ENCODE measurements around the gene CACNA1A. TPM values are rescaled to one million over a fixed set of nuclear protein-coding genes. Genes with fewer than 3 reads are reported as not detected.

Gene CACNA1A
- total and polyA plus RNA-seq, 2 experiments from 2014 or later, result 2.0 TPM

DNA sequence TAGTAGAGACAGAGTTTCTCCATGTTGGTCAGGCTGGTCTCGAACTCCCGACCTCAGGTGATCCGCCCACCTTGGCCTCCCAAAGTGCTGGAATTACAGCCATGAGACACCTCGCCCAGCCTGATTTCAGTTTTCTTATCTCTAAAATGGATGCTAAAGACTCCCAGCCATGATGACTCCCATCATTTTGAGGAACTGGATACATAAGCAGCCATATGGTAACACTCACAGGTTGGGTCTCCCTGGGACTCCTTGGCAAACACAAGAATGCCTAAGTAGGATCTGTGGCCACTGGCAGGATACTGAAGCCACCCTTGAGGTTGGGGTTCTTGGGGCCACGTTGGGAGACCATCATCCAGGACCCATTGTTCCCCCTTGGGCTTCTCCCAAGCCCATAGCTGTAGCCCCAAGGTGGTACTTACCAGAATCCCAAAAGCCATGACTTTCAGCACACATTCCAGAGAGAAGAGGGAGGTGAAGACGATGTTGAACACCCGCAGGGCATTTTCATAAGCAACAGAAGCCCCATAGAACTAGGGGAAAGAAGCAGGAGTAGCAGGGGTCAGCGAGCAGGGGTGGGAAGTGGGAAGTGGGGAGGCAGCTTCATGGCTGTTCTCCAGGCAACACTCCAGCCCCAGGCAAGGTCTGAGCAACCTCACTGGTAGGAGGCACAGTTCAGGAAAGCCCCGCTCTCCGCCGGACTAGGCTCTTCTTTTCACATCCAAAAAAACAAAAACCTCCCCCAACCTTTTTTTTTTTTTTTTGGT lies 253.5 kb downstream of the CACNA1A start:
- Histone ChIP-seq H3K9me3 (ENCODE audit: low read depth) (no peaks in the 10 kb centered on the region), H3K4me1 (ENCODE audit: insufficient read depth) (no peaks in the 10 kb centered on the region), H3K36me3 (replicated peaks; ENCODE audit: insufficient read depth, low read depth) (no peaks in the 10 kb centered on the region), H2AFZ (no peak overlapping the region), H3K27ac (no peak overlapping the region), H3K9me2 (replicated peaks; ENCODE audit: insufficient read depth) (no peaks in the 10 kb centered on the region), H3K4me3 (no peak overlapping the region), H3K79me2 (no peaks in the 10 kb centered on the region), H3K27me3 (no peaks in the 10 kb centered on the region), H4K20me1 (ENCODE audit: insufficient read depth, poor library complexity, severe bottlenecking) (no peaks in the 10 kb centered on the region), H3K4me2 (no peak overlapping the region)
- DNase-seq (ENCODE audit: low spot score), result no peak
- TF ChIP-seq, protein P1, sequence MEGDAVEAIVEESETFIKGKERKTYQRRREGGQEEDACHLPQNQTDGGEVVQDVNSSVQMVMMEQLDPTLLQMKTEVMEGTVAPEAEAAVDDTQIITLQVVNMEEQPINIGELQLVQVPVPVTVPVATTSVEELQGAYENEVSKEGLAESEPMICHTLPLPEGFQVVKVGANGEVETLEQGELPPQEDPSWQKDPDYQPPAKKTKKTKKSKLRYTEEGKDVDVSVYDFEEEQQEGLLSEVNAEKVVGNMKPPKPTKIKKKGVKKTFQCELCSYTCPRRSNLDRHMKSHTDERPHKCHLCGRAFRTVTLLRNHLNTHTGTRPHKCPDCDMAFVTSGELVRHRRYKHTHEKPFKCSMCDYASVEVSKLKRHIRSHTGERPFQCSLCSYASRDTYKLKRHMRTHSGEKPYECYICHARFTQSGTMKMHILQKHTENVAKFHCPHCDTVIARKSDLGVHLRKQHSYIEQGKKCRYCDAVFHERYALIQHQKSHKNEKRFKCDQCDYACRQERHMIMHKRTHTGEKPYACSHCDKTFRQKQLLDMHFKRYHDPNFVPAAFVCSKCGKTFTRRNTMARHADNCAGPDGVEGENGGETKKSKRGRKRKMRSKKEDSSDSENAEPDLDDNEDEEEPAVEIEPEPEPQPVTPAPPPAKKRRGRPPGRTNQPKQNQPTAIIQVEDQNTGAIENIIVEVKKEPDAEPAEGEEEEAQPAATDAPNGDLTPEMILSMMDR (IDR thresholded peaks at IDR 0.05; ENCODE audit: poor library complexity), result no peak
- TF ChIP-seq EZH2 (IDR thresholded peaks at IDR 0.05; ENCODE audit: borderline replicate concordance) (no peak), EZH2phosphoT487 (IDR thresholded peaks at IDR 0.05; ENCODE audit: low read depth, severe bottlenecking, unreplicated experiment) (no peak)
- WGBS (ENCODE audit: low lambda C conversion rate, missing lambda C conversion rate), result 86% methylated on average over 11 of the region's 11 CpGs

DNA sequence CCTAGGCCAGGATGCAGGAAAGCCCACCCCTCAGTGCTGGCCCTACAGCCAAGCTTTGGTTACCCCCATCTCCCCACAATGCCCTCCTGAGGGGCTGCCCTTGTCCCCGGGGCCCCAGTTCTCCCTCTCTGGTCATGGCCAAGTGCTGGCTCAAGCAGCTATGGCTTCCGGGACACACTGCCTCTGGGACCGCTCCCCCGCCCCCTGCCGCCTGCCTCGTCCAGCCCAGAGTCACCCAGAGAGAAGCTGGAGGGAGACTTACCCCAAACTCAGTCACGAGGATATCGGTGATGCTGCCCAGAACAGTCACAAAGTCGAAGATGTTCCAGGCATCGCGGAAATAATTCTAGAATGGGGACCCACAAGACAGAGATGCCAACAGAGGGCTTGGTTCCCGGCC lies 261.4 kb downstream of the CACNA1A start:
- 92% methylated on average over 12 of the region's 12 CpGs for WGBS (ENCODE audit: low lambda C conversion rate, missing lambda C conversion rate)

DNA sequence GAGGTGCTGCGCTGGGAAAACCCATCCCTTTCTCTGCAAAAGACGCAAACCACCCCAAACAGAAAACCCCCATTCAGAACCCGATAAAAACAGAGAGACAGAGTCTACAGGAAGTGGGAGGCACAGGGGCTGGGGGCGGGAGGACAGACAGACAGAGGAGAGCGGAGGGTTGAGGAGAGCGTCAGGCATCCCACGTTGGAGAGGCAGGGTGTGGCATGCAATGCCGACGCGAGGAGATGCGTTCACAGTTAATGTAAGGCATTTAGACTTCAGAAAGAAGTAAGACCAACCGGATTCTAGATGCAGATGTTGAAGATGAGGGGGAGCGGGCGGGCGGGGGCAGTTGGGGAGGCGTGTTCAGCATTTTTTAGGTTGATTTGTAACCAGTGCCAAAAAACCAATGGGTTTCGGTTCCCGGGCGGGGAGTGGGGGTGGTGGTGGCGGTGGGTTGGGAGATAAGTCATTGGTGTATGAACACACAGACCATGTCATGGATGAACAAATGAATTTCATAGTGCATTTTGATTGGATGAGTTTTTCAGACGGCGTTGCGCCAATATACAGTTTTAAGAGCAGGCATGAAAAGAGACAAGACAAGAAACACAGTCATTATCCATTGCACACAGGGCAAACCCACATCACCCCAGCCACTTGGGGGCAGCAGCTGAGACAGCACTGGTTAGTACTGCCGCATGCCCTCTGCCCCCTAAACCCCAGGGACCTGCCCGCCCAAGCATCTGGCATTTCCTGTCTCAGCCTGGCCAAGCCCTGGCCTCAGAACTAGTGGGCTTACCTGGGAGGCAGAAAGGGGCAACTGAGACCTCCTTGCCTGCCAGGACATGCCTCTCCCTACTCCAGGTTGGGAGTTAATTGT lies 264.8 kb downstream of the CACNA1A start:
- Histone ChIP-seq H3K4me2 (no peak overlapping the region), H3K9me3 (ENCODE audit: low read depth) (no peaks in the 10 kb centered on the region), H3K4me3 (no peak overlapping the region), H3K36me3 (replicated peaks; ENCODE audit: insufficient read depth, low read depth) (no peaks in the 10 kb centered on the region), H3K27ac (no peak overlapping the region), H3K9me2 (replicated peaks; ENCODE audit: insufficient read depth) (no peaks in the 10 kb centered on the region), H3K79me2 (no peaks in the 10 kb centered on the region), H3K4me1 (ENCODE audit: insufficient read depth) (no peaks in the 10 kb centered on the region), H2AFZ (no peak overlapping the region), H3K27me3 (no peaks in the 10 kb centered on the region), H4K20me1 (ENCODE audit: insufficient read depth, poor library complexity, severe bottlenecking) (no peaks in the 10 kb centered on the region)
- 81% methylated on average over 25 of the region's 25 CpGs for WGBS (ENCODE audit: low lambda C conversion rate, missing lambda C conversion rate)
- TF ChIP-seq EZH2phosphoT487 (IDR thresholded peaks at IDR 0.05; ENCODE audit: low read depth, severe bottlenecking, unreplicated experiment), result no peak
- TF ChIP-seq, protein P1 (IDR thresholded peaks at IDR 0.05; ENCODE audit: poor library complexity), result no peak
- TF ChIP-seq EZH2 (IDR thresholded peaks at IDR 0.05; ENCODE audit: borderline replicate concordance), result no peak
- DNase-seq (ENCODE audit: low spot score), result no peak

More for the DNA sequence above, 261.4 kb downstream of the CACNA1A start:
- TF ChIP-seq EZH2 (IDR thresholded peaks at IDR 0.05; ENCODE audit: borderline replicate concordance), result no peak
- TF ChIP-seq EZH2phosphoT487 (IDR thresholded peaks at IDR 0.05; ENCODE audit: low read depth, severe bottlenecking, unreplicated experiment), result no peak
- TF ChIP-seq, protein P1 (IDR thresholded peaks at IDR 0.05; ENCODE audit: poor library complexity), result no peak
- no peaks in the 10 kb centered on the region for H4K20me1 ChIP-seq (ENCODE audit: insufficient read depth, poor library complexity, severe bottlenecking)
- no peaks in the 10 kb centered on the region for H3K27me3 ChIP-seq
- no peaks in the 10 kb centered on the region for H3K79me2 ChIP-seq
- H3K36me3 ChIP-seq (replicated peaks; ENCODE audit: insufficient read depth, low read depth), result no peaks in the 10 kb centered on the region
- H3K27ac ChIP-seq, result no peak overlapping the region
- no peak overlapping the region for H3K4me3 ChIP-seq
- no peaks in the 10 kb centered on the region for H3K9me3 ChIP-seq (ENCODE audit: low read depth)
- no peaks in the 10 kb centered on the region for H3K4me1 ChIP-seq (ENCODE audit: insufficient read depth)
- H2AFZ ChIP-seq, result no peak overlapping the region
- no peak overlapping the region for H3K4me2 ChIP-seq
- DNase-seq (ENCODE audit: low spot score), result no peak
- H3K9me2 ChIP-seq (replicated peaks; ENCODE audit: insufficient read depth), result no peaks in the 10 kb centered on the region
